Natural killer cell treated with Interleukin-12 subunit alpha and Interleukin-12 subunit beta and Interleukin-15 and Interleukin-18, amount 100 ng/mL, for 72 hours (primary cell): Measurements from ENCODE around the gene THEM4. TPM values are rescaled to one million over a fixed set of nuclear protein-coding genes. Genes with fewer than 3 reads are reported as not detected.

Experiments used
- ATAC-seq, 2 donors: fragments of 150-1000 bp; cut with Tn5 transposase in 1 of 2; sonication (Bioruptor Pico), chemical (Tn5 transposase) in 1 of 2; 2 replicates each; pipeline ENCODE4 v1.10.0; 2021
- DNase-seq: peaks from one replicate; pipeline ENCODE4 v3.0.0; 2022; ENCODE audit warnings: low spot score
- H3K27ac Mint-ChIP-seq, 2 donors: 1 replicate in 1 of 2; 2 replicates in 1 of 2; pipeline ENCODE4 v1.8.0; 2022; ENCODE audit warnings: mixed read lengths in 2 of 2, mild to moderate bottlenecking in 1 of 2, moderate library complexity in 1 of 2
- H3K27me3 Mint-ChIP-seq, 2 donors: 1 replicate in 1 of 2; 2 replicates in 1 of 2; pipeline ENCODE4 v1.8.0; 2022; ENCODE audit warnings: mixed read lengths in 2 of 2
- H3K36me3 Mint-ChIP-seq: one replicate; pipeline ENCODE4 v1.8.0; 2022; ENCODE audit warnings: mixed read lengths
- H3K4me1 Mint-ChIP-seq, 2 donors: 1 replicate in 1 of 2; 2 replicates in 1 of 2; pipeline ENCODE4 v1.8.0; 2022; ENCODE audit warnings: low read depth in 2 of 2, mixed read lengths in 2 of 2, mild to moderate bottlenecking in 1 of 2
- H3K4me3 Mint-ChIP-seq: one replicate; pipeline ENCODE4 v1.8.0; 2022; ENCODE audit warnings: mixed read lengths
- H3K9me3 Mint-ChIP-seq: 2 replicates; pipeline ENCODE4 v1.8.0; 2022; ENCODE audit warnings: mixed read lengths
- total RNA-seq, 2 donors: library from RNA; stranded (reverse); gene quantifications; one replicate each; pipeline ENCODE4 v1.2.3, GENCODE V29; 2022

THEM4 gene
- total RNA-seq, 2 donors from 2014 or later: 17.0 to 19.6 TPM

DNA sequence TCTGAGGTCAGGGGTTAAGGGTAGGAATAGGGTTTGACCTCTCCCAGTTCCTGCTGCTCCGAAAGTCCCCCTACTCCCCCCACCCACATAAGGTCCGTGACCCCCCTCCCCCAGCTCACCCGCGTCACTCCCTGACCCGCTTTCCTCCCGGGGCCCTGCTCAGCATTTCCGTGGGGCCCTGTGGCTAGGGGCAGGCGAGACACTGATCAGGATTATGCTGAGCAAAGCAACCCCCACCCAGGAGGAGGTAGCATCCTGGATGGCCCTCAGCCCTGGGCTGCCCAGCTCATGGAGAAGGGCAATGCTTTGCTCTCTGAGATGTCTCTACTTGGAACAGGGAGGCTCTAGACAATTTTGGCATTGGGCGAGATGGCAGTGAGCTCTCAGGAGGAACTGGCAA lies 81.5 kb downstream of the THEM4 start:
- no peaks in the 10 kb centered on the region for H3K9me3 Mint-ChIP-seq
- ATAC-seq: no peak
- peaks cover 0 to 7% of the 10 kb centered on the region in 2 donors for H3K27me3 Mint-ChIP-seq
- peak overlapping the region; percentile 81 for H3K4me3 Mint-ChIP-seq
- no peak for DNase-seq
- H3K27ac Mint-ChIP-seq: no peak overlapping the region
- H3K4me1 Mint-ChIP-seq: peaks cover 27 to 36% of the 10 kb centered on the region in 2 donors
- no peaks in the 10 kb centered on the region for H3K36me3 Mint-ChIP-seq

DNA sequence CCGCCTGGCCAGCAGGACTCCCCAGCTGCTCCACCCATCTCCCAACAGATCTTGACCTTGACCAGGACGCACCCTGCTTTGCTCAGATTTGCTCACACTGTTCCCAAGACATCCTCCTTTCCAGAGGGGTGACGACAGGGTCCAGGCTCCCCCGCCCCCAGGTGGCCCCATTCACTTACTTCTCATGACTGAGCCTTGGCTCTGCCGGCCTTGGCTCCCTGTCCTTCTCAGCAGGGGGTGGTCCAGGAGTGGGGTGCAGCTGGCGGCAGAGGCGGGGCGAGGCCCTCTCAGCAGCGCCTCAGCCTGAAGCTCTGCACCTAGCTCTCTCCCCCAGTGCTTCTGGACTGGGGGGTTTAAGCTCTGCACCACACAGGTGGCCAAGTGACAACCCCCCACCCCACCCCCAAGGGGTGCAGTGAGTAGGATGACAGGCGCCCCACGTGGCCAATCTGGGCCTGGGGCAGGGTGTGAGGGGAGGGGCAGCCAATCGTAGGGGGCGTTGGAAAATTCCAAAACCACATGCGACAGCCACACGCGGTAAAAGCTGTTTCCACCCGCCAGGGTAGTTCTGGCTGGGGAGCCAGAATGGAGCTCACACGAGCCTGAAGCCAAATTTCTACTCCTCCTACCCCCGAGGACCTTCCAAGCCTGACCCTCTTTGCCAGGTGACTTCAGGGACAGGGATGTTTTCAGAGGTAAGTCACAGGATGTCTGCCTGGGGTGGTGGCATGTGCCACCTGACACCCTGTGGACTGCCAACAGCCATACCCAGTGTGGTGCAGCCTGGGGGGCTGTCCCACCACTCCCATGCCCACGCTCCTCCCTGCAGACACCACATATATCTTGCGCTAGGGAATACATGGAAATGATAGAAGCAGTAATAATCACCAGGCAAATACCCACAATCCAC lies 83.3 kb downstream of the THEM4 start:
- DNase-seq (no peak), ATAC-seq (no peak)
- H3K9me3 Mint-ChIP-seq: no peaks in the 10 kb centered on the region
- peaks cover 0 to 7% of the 10 kb centered on the region in 2 donors for H3K27me3 Mint-ChIP-seq
- H3K4me1 Mint-ChIP-seq: peaks cover 30% of the 10 kb centered on the region in 2 donors
- no peaks in the 10 kb centered on the region for H3K36me3 Mint-ChIP-seq
- no peak overlapping the region for H3K27ac Mint-ChIP-seq
- H3K4me3 Mint-ChIP-seq: no peak overlapping the region

DNA sequence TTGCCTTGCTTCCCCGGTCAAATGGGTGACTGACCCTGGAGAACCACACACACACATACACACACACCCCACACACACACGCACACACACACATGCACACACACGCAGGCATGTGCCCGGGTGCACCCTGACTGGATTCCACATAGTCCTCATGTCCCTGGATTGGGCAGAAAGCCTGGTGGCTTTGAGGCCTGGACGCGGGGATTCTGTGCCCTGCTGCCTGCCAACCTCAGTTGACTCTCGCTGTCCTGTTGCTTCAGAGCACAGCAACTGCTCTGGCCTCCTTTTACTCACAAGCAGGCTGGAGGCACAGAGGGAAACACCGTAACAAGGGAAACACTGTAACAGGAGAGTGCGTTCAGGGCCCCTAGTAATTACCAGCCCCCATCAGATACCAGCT lies 84.1 kb downstream of the THEM4 start:
- Mint-ChIP-seq H3K27ac (no peak overlapping the region), H3K4me1 (peaks cover 29 to 34% of the 10 kb centered on the region in 2 donors), H3K9me3 (no peaks in the 10 kb centered on the region), H3K4me3 (no peak overlapping the region), H3K27me3 (peaks cover 0 to 7% of the 10 kb centered on the region in 2 donors), H3K36me3 (no peaks in the 10 kb centered on the region)
- ATAC-seq (no peak), DNase-seq (no peak)

Other genes starting within 250 kb of the THEM4 start
- gene CELF3, start 192.7 kb downstream of the THEM4 start, total RNA-seq: not detected
- gene RIIAD1, start 188.0 kb downstream of the THEM4 start, total RNA-seq: not detected
- 100 to 1,000 TPM; 107 to 161 TPM for gene MRPL9, start 146.0 kb downstream of the THEM4 start, total RNA-seq
- gene TDRKH, start 119.0 kb downstream of the THEM4 start, total RNA-seq: 10 to 100 TPM; 13.5 to 14.0 TPM
- not detected for gene LINGO4, start 104.1 kb downstream of the THEM4 start, total RNA-seq
- gene RORC, start 77.7 kb downstream of the THEM4 start, total RNA-seq: 1 to 10 TPM in 1 of 2 donors, under 1 TPM in 1; 0.17 to 1.3 TPM
- gene C2CD4D, start 69.7 kb downstream of the THEM4 start, total RNA-seq: 1 to 10 TPM in 1 of 2 donors, not detected in 1; 1.5 TPM
- not detected for gene THEM5, start 55.8 kb downstream of the THEM4 start, total RNA-seq
- 100 to 1,000 TPM; 152 to 263 TPM for gene S100A10, start 84.3 kb upstream of the THEM4 start, total RNA-seq
- 100 to 1,000 TPM; 113 to 239 TPM for gene S100A11, start 127.5 kb upstream of the THEM4 start, total RNA-seq
- not detected for gene TCHHL1, start 179.6 kb upstream of the THEM4 start, total RNA-seq
- under 1 TPM in 1 of 2 donors, not detected in 1; 0.08 TPM for gene TCHH, start 205.9 kb upstream of the THEM4 start, total RNA-seq
- gene RPTN, start 249.7 kb upstream of the THEM4 start, total RNA-seq: not detected